ENCODE results near the gene MAST1.

MAST1 gene

DNA sequence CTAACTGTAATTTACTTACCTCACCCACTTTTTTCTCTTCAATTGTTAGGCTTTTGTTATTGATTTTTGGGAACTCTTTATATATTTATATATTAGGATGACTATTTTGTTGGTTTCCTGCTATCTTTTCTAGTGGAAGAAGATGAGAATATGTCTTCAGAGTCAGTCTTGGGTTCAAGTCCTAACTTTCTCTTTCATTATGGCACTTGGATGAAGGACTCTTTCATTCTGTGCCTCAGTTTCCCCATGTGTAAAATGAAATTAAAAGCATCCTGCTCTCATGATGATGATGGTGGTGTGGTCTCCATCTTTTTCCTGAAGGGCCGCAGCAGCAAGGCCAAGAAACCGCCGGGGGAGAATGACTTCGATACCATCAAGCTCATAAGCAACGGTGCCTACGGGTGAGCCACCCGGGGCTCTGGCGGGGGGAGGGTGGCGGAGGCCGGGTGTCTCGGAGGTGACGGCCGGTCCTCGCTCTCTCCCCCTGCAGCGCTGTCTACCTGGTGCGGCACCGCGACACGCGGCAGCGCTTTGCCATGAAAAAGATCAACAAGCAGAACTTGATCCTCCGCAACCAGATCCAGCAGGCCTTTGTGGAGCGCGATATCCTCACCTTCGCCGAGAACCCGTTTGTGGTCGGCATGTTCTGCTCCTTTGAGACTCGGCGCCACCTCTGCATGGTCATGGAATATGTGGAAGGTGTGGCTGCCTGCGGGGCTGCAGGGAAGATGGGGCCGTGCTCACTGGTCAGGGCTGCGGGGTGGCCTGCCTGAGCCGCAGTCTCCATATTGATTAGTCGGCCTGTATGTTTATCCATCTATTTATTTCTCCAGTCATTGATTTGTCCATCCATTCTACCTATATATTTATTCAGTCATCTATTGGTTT lies 20.0 kb downstream of the MAST1 start:
- in situ Hi-C loops (cut with HindIII; ENCODE audit: low sequenced_read_pairs): no loop called here

DNA sequence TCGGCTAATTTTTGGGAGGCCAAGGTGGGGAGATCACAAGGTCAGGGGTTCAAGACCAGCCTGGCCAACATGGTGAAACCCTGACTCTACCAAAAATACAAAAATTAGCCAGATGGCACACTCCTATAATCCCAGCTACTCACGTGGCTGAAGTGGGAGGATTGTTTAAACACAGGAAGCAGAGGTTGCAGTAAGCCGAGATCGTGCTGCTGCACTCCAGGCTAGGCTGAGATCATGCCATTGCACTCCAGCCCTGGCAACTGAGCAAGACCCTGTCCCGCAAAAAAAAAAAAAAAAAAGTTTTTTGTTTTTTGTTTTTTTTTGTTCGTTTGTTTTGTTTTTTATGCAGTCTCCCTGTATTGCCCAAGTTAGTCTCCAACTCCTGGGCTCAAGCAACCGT lies 21.2 kb downstream of the MAST1 start:
- no peak overlapping the region for H3K4me3 ChIP-seq (ENCODE audit: low read depth, low read length)
- TF ChIP-seq, protein P1, sequence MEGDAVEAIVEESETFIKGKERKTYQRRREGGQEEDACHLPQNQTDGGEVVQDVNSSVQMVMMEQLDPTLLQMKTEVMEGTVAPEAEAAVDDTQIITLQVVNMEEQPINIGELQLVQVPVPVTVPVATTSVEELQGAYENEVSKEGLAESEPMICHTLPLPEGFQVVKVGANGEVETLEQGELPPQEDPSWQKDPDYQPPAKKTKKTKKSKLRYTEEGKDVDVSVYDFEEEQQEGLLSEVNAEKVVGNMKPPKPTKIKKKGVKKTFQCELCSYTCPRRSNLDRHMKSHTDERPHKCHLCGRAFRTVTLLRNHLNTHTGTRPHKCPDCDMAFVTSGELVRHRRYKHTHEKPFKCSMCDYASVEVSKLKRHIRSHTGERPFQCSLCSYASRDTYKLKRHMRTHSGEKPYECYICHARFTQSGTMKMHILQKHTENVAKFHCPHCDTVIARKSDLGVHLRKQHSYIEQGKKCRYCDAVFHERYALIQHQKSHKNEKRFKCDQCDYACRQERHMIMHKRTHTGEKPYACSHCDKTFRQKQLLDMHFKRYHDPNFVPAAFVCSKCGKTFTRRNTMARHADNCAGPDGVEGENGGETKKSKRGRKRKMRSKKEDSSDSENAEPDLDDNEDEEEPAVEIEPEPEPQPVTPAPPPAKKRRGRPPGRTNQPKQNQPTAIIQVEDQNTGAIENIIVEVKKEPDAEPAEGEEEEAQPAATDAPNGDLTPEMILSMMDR (IDR thresholded peaks at IDR 0.05; ENCODE audit: low read depth, low read length): no peak
- in situ Hi-C loops (cut with HindIII; ENCODE audit: low sequenced_read_pairs): no loop called here

More for the DNA sequence above, 20.0 kb downstream of the MAST1 start:
- no peak for DNase-seq (ENCODE audit: low read depth, low spot score)
- TF ChIP-seq, protein P1 (IDR thresholded peaks at IDR 0.05; ENCODE audit: low read depth, low read length): no peak
- no peak overlapping the region for H3K4me3 ChIP-seq (ENCODE audit: low read depth, low read length)

DNA sequence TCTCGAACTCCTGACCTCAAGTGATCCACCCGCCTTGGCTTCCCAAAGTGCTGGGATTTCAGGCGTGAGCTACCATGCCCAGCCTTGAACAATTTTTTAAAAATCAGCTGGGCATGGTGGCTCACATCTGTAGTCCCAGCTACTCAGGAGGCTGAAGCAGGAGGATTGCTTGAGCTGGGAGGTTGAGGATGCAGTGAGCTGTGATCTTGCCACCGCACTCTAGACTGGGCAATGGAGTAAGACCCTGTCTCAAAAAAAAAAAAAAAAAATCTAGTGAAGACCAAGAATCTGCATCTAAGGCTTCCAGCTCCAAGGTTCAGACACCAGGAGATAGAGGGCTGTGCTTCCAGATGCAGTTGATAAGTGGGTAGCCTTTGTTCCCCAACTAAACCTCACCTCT lies 25.8 kb downstream of the MAST1 start:
- no peak for DNase-seq (ENCODE audit: low read depth, low spot score)
- H3K4me3 ChIP-seq (ENCODE audit: low read depth, low read length): no peak overlapping the region
- TF ChIP-seq, protein P1 (IDR thresholded peaks at IDR 0.05; ENCODE audit: low read depth, low read length): no peak
- in situ Hi-C loops (cut with HindIII; ENCODE audit: low sequenced_read_pairs): no loop called here

More for the DNA sequence above, 21.2 kb downstream of the MAST1 start:
- DNase-seq (ENCODE audit: low read depth, low spot score): no peak

DNA sequence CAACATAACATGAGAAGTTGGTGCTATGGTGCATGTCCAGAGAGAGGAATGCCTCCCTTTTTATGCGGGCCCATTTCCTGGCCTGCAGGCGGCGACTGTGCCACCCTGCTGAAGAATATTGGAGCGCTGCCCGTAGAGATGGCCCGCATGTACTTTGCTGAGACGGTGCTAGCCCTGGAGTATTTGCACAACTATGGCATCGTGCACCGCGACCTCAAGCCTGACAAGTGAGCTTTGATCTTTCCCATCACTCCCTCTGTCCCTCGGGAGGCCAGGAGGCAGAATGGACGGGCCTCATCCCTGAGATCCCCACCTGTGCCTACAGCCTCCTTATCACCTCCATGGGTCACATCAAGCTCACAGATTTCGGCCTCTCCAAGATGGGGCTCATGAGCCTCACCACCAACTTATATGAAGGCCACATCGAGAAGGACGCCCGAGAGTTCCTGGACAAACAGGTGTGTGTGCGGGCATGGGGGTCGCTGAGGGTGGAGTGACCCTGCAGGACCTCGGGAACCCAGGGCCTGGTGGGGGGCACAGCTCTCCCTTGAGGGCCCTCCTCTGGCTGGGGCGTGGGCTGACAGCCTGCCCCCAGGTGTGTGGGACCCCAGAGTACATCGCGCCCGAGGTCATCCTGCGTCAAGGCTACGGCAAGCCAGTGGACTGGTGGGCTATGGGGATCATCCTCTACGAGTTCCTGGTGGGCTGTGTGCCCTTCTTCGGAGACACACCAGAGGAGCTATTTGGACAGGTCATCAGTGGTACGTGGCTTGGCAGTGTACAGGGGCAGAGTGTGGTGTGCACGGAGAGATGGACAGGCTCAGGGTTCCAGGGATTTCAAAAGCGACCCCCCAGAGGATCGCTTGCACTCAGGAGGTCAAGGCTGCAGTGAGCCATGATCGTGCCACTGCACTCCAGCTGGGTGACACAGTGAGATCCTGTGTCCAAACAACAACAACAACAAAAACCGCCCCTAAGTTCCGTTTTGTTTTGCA lies 26.7 kb downstream of the MAST1 start:
- TF ChIP-seq, protein P1 (IDR thresholded peaks at IDR 0.05; ENCODE audit: low read depth, low read length): no peak
- no peak for DNase-seq (ENCODE audit: low read depth, low spot score)
- H3K4me3 ChIP-seq (ENCODE audit: low read depth, low read length): no peak overlapping the region
- in situ Hi-C loops (cut with HindIII; ENCODE audit: low sequenced_read_pairs): no loop called here

DNA sequence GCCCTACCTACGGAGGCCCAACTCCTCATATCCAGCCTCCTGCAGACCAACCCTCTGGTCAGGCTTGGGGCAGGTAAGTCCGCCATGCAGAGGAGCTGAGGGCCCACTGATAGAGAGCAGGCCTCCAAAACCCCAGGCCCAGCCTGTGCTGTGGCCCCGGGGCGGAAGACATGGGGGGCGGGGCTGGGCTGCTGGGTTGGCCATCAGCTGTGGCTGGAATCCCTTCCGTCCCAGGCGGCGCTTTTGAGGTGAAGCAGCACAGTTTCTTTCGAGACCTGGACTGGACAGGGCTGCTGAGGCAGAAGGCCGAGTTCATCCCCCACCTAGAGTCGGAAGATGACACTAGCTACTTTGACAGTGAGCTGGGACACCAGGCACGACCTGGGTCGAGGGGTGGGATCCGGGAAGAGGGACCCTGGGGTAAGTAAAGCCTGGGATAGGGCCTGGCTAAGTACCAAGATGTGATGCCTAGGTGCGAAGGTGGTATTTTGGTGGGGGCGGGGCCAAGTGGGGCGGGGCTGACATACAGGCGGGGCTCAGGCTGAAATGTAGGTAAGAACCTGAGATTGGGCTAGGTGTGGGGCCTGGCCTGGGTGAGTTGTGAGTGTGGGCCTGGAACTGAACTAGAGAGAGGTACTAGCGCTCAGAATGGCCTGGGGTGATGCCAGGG lies 27.6 kb downstream of the MAST1 start:
- no peak for DNase-seq (ENCODE audit: low read depth, low spot score)
- TF ChIP-seq, protein P1 (IDR thresholded peaks at IDR 0.05; ENCODE audit: low read depth, low read length): no peak
- in situ Hi-C loops (cut with HindIII; ENCODE audit: low sequenced_read_pairs): no loop called here
- no peak overlapping the region for H3K4me3 ChIP-seq (ENCODE audit: low read depth, low read length)
